GM12874 (cell line): ENCODE data around the gene PIR.

Experiments
- CTCF ChIP-seq: IDR thresholded peaks from 2 replicates; pipeline ENCODE4 v1.5.1; 2011; ENCODE audit warnings: low read depth, mild to moderate bottlenecking, control low read depth, low read length, moderate library complexity; ENCODE audit not compliant: insufficient read depth

The PIR gene

DNA sequence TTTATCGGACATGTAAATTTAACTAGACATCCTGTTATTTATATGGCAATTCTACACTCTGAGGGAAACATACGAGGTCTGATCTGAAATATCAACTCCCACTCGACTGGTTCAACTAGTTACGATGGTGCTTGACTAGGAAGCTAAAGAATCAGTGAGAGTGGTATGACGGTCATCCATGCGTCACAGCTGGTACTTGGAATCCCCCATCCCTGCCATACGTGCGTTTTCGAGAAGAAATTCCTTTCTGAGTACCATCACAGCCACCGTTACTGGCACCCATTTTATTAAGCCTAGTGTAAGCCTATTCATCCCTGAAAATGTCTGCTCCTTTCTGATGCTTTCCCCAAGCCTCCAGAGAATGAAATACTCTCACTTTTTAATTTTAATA is 157.1 kb downstream of the PIR start:
- no peak for TF ChIP-seq CTCF

DNA sequence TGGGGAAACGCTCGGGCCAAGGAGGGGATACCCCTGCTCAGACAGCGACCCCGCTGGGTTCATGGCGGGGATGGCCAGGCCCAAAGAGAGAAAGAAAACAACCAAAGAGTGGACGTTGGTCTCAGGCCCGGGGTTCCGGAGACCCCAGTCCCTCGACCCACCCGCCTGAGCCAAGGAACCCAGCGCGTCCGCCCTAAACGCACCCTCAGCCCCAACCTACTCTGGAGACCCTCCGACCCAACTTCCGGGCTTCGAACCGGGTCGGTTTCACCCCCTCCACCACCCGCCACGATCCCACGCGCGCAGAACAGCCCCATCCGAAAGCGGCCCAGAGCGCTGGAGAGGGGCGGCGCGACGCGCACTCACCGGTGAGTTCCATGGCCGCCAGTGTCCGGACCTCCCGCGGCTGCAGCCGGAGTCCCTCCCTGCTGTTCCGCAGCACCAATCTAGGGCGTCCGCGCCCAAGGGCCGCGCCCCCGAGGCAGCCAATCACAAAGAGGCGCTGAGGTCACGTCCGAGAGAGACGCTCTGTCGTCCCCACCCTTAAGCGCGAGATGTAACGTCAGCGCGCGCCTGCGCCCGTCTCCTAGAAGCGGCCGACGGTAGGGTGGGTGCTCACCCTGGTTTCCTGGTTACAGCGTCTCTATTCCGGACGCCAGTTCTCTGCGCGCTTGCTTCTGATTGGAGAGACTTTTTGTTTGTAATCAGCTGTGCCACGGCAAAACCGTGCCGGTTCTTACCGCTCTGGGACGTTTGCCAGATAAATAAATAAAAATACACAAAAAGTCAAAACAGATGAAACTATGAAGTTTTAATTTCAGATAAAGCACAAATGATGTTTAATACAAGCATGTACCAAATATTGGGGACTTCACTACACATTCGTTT is 157.8 kb downstream of the PIR start, which contains the start of gene PIGA:
PIGA (minus strand) TSS at position 389 of the 888 bp plus-strand sequence. CDS start 3,593 bp downstream, outside the sequence.
- no peak for TF ChIP-seq CTCF
